GM19239 (cell line): ENCODE data around the gene COA5.

Source experiments
- DNase-seq: peaks from one replicate; pipeline ENCODE4 v3.0.0; 2011; ENCODE audit warnings: low spot score; ENCODE audit not compliant: insufficient read length
- FAIRE-seq: peaks from 2 replicates; lab custom pipeline; 2011; peaks lifted over from hg19 to GRCh38; lab: Jason Lieb, UNC

Gene COA5

DNA sequence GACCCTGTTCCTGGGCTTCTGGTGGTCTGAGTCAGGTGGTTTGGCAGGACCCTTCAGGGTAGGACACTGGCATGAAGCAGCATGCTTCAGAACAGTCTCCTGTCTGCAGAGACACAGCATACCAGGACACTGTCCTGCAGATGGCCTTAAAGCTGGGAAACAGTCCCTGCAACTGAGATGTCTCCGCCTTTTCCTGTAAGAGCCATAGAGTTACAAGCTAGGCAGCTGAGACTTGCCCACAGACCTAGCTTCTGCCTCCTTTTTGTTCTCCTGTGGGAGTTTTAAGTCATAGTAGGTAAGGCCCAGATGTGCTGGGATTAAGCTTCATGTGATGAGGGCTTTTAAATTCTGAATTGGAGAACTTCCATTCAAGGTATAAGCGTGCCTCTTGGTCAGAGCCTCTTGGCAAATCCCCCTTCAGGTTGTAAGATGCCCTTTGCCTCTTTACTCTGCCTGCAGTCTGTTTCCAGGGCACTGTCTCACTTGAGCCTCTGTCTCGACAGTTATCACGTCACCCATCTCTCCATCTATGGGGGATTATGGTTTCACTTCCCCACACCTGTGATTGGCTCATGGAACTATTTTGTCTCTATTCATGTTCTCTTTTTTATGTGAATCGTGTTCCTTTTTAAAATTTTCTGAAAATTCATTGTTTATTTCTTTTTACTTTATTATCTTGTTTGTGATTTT, 51.8 kb downstream of the COA5 start:
- FAIRE-seq, result peak; percentile 70

DNA sequence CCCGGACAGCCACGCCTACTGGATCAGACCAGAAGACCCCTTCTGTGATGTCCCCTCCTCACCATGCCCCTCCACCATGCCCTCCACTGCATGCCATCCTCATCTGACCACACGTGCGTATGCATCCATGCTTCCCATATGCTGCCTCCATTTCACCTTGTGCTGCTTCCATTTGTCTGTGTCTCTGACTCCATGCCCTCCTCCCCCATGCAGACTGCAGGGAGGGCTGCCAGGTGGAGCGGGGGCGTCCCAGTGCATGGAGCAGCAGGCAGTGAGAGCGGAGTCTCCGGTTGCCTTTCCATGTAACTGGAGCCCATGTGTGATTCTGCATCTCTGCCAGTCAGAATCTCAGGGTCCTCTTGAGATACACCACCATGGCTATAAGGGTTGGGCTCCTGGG, 52.6 kb downstream of the COA5 start:
- FAIRE-seq, result no peak
- no peak for DNase-seq

More for the DNA sequence above, 51.8 kb downstream of the COA5 start:
- DNase-seq, result peak; percentile 60

DNA sequence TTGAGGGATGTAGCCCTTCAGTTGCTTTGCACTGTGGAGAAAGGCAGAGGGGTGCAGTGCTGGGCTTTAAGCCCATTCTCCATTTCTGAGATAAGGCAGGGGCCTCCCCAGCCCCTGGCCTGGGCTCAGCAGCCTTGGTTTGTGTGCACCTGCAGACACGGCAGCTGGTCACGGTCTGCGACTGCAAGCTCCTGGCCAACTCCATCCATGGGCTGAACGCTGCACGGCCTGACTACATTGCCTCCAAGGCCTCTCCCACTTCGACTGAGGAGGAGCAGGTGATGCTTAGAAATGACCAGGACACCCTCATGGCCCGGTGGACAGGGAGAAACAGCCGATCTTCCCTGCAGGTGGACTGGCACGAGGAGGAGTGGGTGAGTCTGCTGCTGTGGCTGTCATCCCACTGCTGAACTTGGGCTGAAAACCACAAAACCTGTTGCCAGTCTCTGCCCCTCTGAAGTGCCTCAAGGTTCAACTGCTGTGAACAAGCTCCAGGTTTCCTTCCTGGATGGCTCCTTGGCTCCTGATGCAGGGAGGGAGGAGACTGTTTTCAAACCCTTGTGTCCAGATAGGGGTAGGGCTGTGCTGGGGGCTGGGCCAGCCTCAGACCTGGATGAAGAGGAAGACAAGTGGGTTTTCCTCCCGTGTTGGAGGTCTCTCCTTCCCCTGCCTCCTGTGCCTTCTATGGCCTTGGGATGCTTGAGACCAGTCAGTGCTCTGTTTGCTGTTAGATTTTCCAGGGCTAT, 54.0 kb downstream of the COA5 start:
- DNase-seq, result no peak

DNA sequence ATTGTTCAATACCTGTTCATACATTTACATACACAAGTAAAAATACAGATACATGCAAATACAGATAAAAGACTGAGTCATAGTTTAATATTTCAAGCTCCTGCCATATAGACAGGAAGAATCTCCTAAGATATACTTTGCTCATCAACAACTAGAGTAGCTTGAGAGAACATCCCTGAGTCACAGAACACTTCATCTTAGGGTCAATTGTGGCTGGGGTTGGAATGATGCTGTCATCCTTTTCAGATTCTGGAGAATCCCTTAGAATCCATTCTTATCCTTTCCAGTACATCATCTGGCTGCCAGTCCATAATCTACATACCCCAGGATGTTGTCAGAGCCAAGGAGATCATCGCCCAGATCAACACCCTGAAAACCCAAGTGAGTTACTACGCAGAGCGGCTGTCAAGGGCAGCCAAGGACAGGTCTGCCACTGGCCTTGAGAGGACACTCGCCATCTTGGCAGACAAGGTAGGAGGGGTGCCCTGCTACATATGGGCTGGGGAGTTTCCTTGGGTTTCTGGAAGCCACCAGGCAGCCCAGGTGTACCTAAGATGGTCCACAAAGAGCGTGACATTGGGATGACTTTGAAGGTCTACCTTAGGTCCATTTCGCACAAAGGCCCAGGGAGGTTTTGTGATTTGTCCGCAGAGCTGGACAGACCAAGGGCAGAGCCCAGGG, 55.7 kb downstream of the COA5 start:
- FAIRE-seq (peak; percentile 33), DNase-seq (no peak)

More for the DNA sequence above, 54.0 kb downstream of the COA5 start:
- no peak for FAIRE-seq

DNA sequence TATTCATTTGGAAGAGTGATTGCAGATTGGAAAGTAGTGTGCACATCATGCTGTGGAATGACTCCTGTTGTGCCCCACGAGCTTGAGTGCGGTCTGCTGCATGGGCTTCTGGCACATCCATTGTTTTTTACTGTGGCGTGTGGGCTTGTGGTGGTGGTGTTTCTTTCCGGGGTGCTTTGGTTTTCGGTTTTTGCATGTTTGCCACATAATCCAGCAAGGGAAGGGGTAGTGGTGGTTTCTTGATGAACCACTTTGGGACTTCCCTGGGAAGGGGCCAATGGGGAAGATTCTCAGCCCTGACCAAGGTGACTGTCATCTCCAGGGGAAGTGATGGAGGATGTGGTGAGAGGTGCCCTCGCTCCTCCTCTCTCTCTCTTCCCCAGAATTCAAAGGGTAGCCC, 57.0 kb downstream of the COA5 start:
- DNase-seq, result no peak
- FAIRE-seq, result peak; percentile 33

DNA sequence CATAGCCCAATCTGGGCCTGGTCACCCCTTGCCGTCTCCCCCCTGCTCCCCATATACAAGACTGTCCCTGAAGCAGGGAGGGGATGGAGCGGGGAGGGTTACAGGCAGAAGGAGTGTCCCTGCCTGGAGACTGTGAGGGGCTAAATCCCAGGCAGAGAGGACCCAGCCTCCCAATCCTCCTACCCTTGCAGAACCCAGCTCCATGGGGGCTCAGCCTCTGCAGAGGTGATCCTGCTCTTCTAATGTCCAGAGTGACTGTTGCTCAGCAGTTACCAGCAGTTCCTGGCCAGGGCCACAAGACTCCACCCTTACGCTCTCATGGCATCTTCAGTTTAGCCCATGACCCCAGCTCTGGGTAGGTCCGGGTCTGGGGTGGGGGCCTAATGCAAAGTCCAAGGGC, 58.1 kb downstream of the COA5 start:
- DNase-seq (no peak), FAIRE-seq (no peak)
